ENCODE measurements around the gene CALR3.

DNA sequence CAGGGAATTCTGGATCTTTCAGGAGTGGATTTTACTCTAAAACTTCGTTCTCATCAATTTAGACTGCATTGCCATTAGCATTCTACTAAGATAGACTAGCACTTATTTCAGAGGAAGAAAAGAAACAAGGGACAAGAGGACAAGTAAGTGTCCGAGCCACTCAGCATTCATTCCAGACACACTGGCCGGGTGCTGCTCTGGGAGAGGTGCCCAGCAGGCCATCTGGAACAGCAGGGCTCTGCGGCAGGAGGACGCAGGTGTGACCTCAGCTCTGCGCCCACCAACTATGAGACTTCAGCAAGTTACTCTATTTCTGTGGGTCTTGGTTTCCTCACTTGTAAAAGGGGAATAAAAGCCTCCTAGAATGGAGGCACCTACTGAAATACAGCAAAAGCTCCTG, 28.4 kb downstream of the CALR3 start:
- TF ChIP-seq BCL11A (IDR thresholded peaks at IDR 0.05; ENCODE audit: low read depth, low read length) (no peak), CTCF (IDR thresholded peaks at IDR 0.05 in 2 of 3, conservative IDR thresholded peaks at IDR 0.05 in 1 of 3; ENCODE audit: control insufficient read depth in 2 of 3, extremely low read depth in 1 of 3, insufficient read depth in 1 of 3, low read depth in 3 of 3, low read length in 3 of 3) (no peak), POLR2AphosphoS5 (IDR thresholded peaks at IDR 0.05; ENCODE audit: low read length) (no peak), TAF1 (IDR thresholded peaks at IDR 0.05; ENCODE audit: borderline replicate concordance, low read depth, low read length) (no peak), ZBTB33 (IDR thresholded peaks at IDR 0.05) (no peak), POLR2A (IDR thresholded peaks at IDR 0.05; ENCODE audit: low read depth, low read length) (no peak), ELK1 (IDR thresholded peaks at IDR 0.05; ENCODE audit: low read depth, low read length) (no peak), SP1 (IDR thresholded peaks at IDR 0.05; ENCODE audit: low read depth, low read length) (no peak), E2F8 (IDR thresholded peaks at IDR 0.05; ENCODE audit: low read depth, partially characterized antibody) (no peak)
- TF ChIP-seq, protein P1, sequence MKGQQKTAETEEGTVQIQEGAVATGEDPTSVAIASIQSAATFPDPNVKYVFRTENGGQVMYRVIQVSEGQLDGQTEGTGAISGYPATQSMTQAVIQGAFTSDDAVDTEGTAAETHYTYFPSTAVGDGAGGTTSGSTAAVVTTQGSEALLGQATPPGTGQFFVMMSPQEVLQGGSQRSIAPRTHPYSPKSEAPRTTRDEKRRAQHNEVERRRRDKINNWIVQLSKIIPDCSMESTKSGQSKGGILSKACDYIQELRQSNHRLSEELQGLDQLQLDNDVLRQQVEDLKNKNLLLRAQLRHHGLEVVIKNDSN (IDR thresholded peaks at IDR 0.05; ENCODE audit: borderline replicate concordance, extremely low read length, insufficient read depth, low read depth, low read length): no peak
- TF ChIP-seq, protein P2, sequence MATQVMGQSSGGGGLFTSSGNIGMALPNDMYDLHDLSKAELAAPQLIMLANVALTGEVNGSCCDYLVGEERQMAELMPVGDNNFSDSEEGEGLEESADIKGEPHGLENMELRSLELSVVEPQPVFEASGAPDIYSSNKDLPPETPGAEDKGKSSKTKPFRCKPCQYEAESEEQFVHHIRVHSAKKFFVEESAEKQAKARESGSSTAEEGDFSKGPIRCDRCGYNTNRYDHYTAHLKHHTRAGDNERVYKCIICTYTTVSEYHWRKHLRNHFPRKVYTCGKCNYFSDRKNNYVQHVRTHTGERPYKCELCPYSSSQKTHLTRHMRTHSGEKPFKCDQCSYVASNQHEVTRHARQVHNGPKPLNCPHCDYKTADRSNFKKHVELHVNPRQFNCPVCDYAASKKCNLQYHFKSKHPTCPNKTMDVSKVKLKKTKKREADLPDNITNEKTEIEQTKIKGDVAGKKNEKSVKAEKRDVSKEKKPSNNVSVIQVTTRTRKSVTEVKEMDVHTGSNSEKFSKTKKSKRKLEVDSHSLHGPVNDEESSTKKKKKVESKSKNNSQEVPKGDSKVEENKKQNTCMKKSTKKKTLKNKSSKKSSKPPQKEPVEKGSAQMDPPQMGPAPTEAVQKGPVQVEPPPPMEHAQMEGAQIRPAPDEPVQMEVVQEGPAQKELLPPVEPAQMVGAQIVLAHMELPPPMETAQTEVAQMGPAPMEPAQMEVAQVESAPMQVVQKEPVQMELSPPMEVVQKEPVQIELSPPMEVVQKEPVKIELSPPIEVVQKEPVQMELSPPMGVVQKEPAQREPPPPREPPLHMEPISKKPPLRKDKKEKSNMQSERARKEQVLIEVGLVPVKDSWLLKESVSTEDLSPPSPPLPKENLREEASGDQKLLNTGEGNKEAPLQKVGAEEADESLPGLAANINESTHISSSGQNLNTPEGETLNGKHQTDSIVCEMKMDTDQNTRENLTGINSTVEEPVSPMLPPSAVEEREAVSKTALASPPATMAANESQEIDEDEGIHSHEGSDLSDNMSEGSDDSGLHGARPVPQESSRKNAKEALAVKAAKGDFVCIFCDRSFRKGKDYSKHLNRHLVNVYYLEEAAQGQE (IDR thresholded peaks at IDR 0.05; ENCODE audit: low read depth, low read length): no peak

Measured in GM12878 (cell line).